Measurements from ENCODE around the gene PTPRM.

PTPRM gene

GRCh38 chr18:7892556-7892955, 325.4 kb downstream of the PTPRM start:
- ChIA-PET POLR2A (no interaction called here), CTCF (no interaction called here)
- no peaks in the 10 kb centered on the region for H3K36me3 ChIP-seq (ENCODE audit: control insufficient read depth in 2 of 2, insufficient read depth in 1 of 2, low read length in 2 of 2)
- H3K27ac ChIP-seq (ENCODE audit: extremely low read depth, low read depth, low read length) = no peak overlapping the region
- H3K9me3 ChIP-seq (ENCODE audit: control insufficient read depth, insufficient read depth, low read depth, low read length) = no peaks in the 10 kb centered on the region
- no peaks in the 10 kb centered on the region; the same call in 1 of the 2 replicates for H3K4me1 ChIP-seq (ENCODE audit: control insufficient read depth, insufficient read depth, low read length)
- no peak overlapping the region for H3K4me3 ChIP-seq (ENCODE audit: low read depth, low read length)
- no peak for TF ChIP-seq ZNF768 (tag by site-specific recombination; IDR thresholded peaks at IDR 0.05)
- no peak for TF ChIP-seq ZBTB11 (tag by site-specific recombination; conservative IDR thresholded peaks at IDR 0.05; ENCODE audit: low read depth)
- TF ChIP-seq ZNF211 (tag by site-specific recombination; IDR thresholded peaks at IDR 0.05; ENCODE audit: low read depth) = no peak
- TF ChIP-seq SETDB1 (IDR thresholded peaks at IDR 0.05; ENCODE audit: insufficient read length, low read length) = no peak
- no peak for TF ChIP-seq ZFHX2 (tag by site-specific recombination; conservative IDR thresholded peaks at IDR 0.05)
- TF ChIP-seq ZNF549 (tag by site-specific recombination; IDR thresholded peaks at IDR 0.05) = no peak
- no peak for TF ChIP-seq ZNF610 (tag by site-specific recombination; IDR thresholded peaks at IDR 0.05; ENCODE audit: borderline replicate concordance)
- no peak for TF ChIP-seq ZNF223 (tag by site-specific recombination; IDR thresholded peaks at IDR 0.05)
- no peak for TF ChIP-seq ZNF792 (tag by site-specific recombination; IDR thresholded peaks at IDR 0.05)
- no peak for TF ChIP-seq ZNF398 (tag by site-specific recombination; IDR thresholded peaks at IDR 0.05)
- TF ChIP-seq ZNF704 (tag by site-specific recombination; IDR thresholded peaks at IDR 0.05) = no peak

DNA sequence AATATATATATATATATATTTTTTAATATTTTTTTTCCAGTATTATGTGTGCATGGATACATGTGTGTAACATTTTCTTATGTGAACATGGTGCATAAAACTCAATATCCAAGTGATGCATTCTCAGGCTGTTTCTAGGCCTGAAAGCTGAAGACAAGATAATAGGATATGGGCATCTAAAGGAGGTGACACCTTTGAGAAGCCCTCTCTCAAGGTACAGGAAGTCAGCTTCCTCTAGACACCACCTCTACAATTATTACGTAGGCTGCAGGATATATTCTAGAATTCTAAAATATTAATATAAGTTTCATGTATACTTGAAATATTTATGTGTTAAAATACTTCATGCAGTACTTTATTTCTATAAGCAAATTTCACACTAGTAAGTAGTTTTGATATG, 327.5 kb downstream of the PTPRM start:
- Histone ChIP-seq H3K27ac (ENCODE audit: extremely low read depth, low read depth, low read length) (no peak overlapping the region), H3K4me3 (ENCODE audit: low read depth, low read length) (no peak overlapping the region), H3K36me3 (ENCODE audit: control insufficient read depth in 2 of 2, insufficient read depth in 1 of 2, low read length in 2 of 2) (no peaks in the 10 kb centered on the region), H3K4me1 (ENCODE audit: control insufficient read depth, insufficient read depth, low read length) (no peaks in the 10 kb centered on the region; the same call in 1 of the 2 replicates), H3K9me3 (ENCODE audit: control insufficient read depth, insufficient read depth, low read depth, low read length) (no peaks in the 10 kb centered on the region)
- ChIA-PET CTCF (interaction anchor here (0.7 kb wide), 1 partner anchor 730 kb away, joined by 4 read pairs; no protein-coding TSS in a partner anchor), POLR2A (no interaction called here)
- no peak for TF ChIP-seq ZNF266 (tag by site-specific recombination; IDR thresholded peaks at IDR 0.05; ENCODE audit: low read depth)
- TF ChIP-seq ZNF175 (tag by site-specific recombination; IDR thresholded peaks at IDR 0.05) = no peak
- TF ChIP-seq ZNF302 (tag by site-specific recombination; IDR thresholded peaks at IDR 0.05; ENCODE audit: low read depth) = no peak
- no peak for TF ChIP-seq YY2 (tag by site-specific recombination; IDR thresholded peaks at IDR 0.05)
- no peak for TF ChIP-seq ZNF837 (tag by site-specific recombination; IDR thresholded peaks at IDR 0.05)
- no peak for TF ChIP-seq SETDB1 (IDR thresholded peaks at IDR 0.05; ENCODE audit: insufficient read length, low read length)
- no peak for TF ChIP-seq ZNF146 (tag by site-specific recombination; IDR thresholded peaks at IDR 0.05)
- TF ChIP-seq ZNF155 (tag by site-specific recombination; IDR thresholded peaks at IDR 0.05) = no peak

All from HEK293 (cell line).